HepG2 (cell line): ENCODE data around the gene HRH2. TPM values are rescaled to one million over a fixed set of nuclear protein-coding genes. Genes with fewer than 3 reads are reported as not detected.

Source experiments
- ATAC-seq: fragments of 200-7000 bp; cut with Tn5 transposase; 3 replicates; pipeline ENCODE4 v1.9.1; 2020; ENCODE audit warnings: mild to moderate bottlenecking, moderate library complexity
- BruUV-seq: library from RNA; stranded (reverse); fragments of 400-500 nt; replicated peaks from 2 replicates; lab custom pipeline; 2021; lab: Mats Ljungman, UMichigan
- CTCF ChIA-PET: fragments of 300-600 bp; formaldehyde crosslinking; extraction: SDS; loops from one replicate; lab custom pipeline; 2021; ENCODE audit warnings: low total read pairs, inconsistent platforms, low intra/inter-chr PET ratio; lab: Yijun Ruan, JAX
- POLR2A ChIA-PET: fragments of 350-600 bp; sonication (Branson Sonifier 250); formaldehyde crosslinking; loops from one replicate; lab custom pipeline; 2020; ENCODE audit warnings: antibody characterized with exemption, inconsistent platforms; lab: Yijun Ruan, JAX
- DNase-seq: peaks from one replicate; pipeline ENCODE4 v3.0.0-alpha.2; 2015; ENCODE audit warnings: low spot score
- FAIRE-seq: peaks from 3 replicates; lab custom pipeline; 2011; peaks lifted over from hg19 to GRCh38; lab: Jason Lieb, UNC
- H2AFZ ChIP-seq: one replicate; pipeline ENCODE4 v1.6.1; 2011; ENCODE audit warnings: low read length, inconsistent platforms
- H3K27ac ChIP-seq: fragments of 300-600 bp; 3 replicates; pipeline ENCODE4 v1.8.0; 2011; ENCODE audit warnings: mixed run types, mild to moderate bottlenecking, mixed read lengths, low read length, inconsistent platforms; ENCODE audit not compliant: insufficient read depth; ENCODE audit errors: extremely low read length
- H3K27me3 ChIP-seq, 2 experiments: fragments of 200-600 bp in 1 of 2; 2 replicates in 1 of 2; 3 replicates in 1 of 2; pipeline versions ENCODE4 v1.6.0 to v1.8.0; 2011; ENCODE audit warnings: low read length in 2 of 2, mild to moderate bottlenecking in 2 of 2, moderate library complexity in 2 of 2, inconsistent platforms in 1 of 2; ENCODE audit not compliant: insufficient read depth in 2 of 2, control insufficient read depth in 1 of 2
- H3K36me3 ChIP-seq, 2 experiments: fragments of 200-600 bp in 1 of 2; replicated peaks in 1 of 2; 2 replicates in 1 of 2; 3 replicates in 1 of 2; pipeline versions ENCODE4 v1.5.1 to v1.8.0; 2011; ENCODE audit warnings: low read length in 2 of 2, inconsistent platforms in 1 of 2; ENCODE audit not compliant: insufficient read depth in 2 of 2, control insufficient read depth in 1 of 2
- H3K4me1 ChIP-seq: 2 replicates; pipeline ENCODE4 v1.5.1; 2012; ENCODE audit warnings: low read length, inconsistent platforms; ENCODE audit not compliant: insufficient read depth
- H3K4me2 ChIP-seq: 2 replicates; pipeline ENCODE4 v1.6.0; 2011; ENCODE audit warnings: low read depth, low read length, inconsistent platforms
- H3K4me3 ChIP-seq, 3 experiments: fragments of 200-600 bp in 1 of 3; sonication (generic), shearing (Covaris generic) in 1 of 3; replicated peaks in 1 of 3; 2 replicates each; pipeline ENCODE4 v1.5.1; 2011 to 2016; ENCODE audit warnings: low read length in 3 of 3, inconsistent platforms in 2 of 3, low read depth in 2 of 3, mild to moderate bottlenecking in 2 of 3, control low read depth in 1 of 3, mixed read lengths in 1 of 3; ENCODE audit not compliant: insufficient read depth in 1 of 3
- H3K79me2 ChIP-seq: one replicate; pipeline ENCODE4 v1.6.1; 2011; ENCODE audit warnings: low read length, inconsistent platforms; ENCODE audit not compliant: insufficient read depth
- H3K9ac ChIP-seq: 2 replicates; pipeline ENCODE4 v1.6.0; 2011; ENCODE audit warnings: mild to moderate bottlenecking, low read depth, low read length, inconsistent platforms; ENCODE audit not compliant: insufficient read depth
- H3K9me3 ChIP-seq: 2 replicates; pipeline ENCODE4 v1.5.1; 2012; ENCODE audit warnings: mild to moderate bottlenecking, low read length
- H4K20me1 ChIP-seq: 2 replicates; pipeline ENCODE4 v1.6.0; 2011; ENCODE audit warnings: inconsistent platforms, mild to moderate bottlenecking, low read length, moderate library complexity; ENCODE audit not compliant: insufficient read depth
- CREB1 ChIP-seq, 2 experiments: fragments of 450-650 bp in 1 of 2; IDR thresholded peaks; 2 replicates each; pipeline ENCODE4 v1.6.1; 2016 to 2017; ENCODE audit warnings: control low read depth in 1 of 2, mild to moderate bottlenecking in 1 of 2, missing compliant biosample characterization in 1 of 2, missing genetic modification characterization in 1 of 2
- HBP1 ChIP-seq: IDR thresholded peaks from 2 replicates; pipeline ENCODE4 v1.6.1; 2016; ENCODE audit warnings: low read depth, control low read depth
- HNRNPUL1 ChIP-seq: fragments of 200-400 bp; formaldehyde crosslinking; IDR thresholded peaks from 2 replicates; pipeline ENCODE4 v1.6.1; 2017; ENCODE audit warnings: low read depth, mild to moderate bottlenecking, low read length, moderate library complexity
- POLR2AphosphoS2 ChIP-seq: IDR thresholded peaks from 2 replicates; pipeline ENCODE4 v1.6.1; 2011; ENCODE audit warnings: low read depth, low read length, improper control_type of control experiment
- THAP11 ChIP-seq: IDR thresholded peaks from 2 replicates; pipeline ENCODE4 v1.6.1; 2016; ENCODE audit warnings: missing biosample characterization, missing genetic modification reagents
- ZBED4 ChIP-seq: sonication (generic); formaldehyde crosslinking; IDR thresholded peaks from 2 replicates; pipeline ENCODE4 v1.4.0; 2020; ENCODE audit warnings: missing genetic modification reagents, borderline replicate concordance
- ZFP36L2 ChIP-seq: sonication (generic); formaldehyde crosslinking; IDR thresholded peaks from 2 replicates; pipeline ENCODE4 v1.4.0; 2020; ENCODE audit warnings: missing genetic modification reagents
- ZNF232 ChIP-seq: sonication (generic); formaldehyde crosslinking; IDR thresholded peaks from 2 replicates; pipeline ENCODE4 v1.4.0; 2020; ENCODE audit warnings: missing genetic modification reagents, borderline replicate concordance
- ZNF253 ChIP-seq: sonication (generic); formaldehyde crosslinking; IDR thresholded peaks from 2 replicates; pipeline ENCODE4 v1.8.0; 2022; ENCODE audit warnings: mild to moderate bottlenecking, missing genetic modification reagents, borderline replicate concordance
- ZNF468 ChIP-seq: sonication (generic); formaldehyde crosslinking; IDR thresholded peaks from 2 replicates; pipeline ENCODE4 v1.8.0; 2022; ENCODE audit warnings: mild to moderate bottlenecking, moderate library complexity, missing genetic modification reagents
- ZNF614 ChIP-seq: IDR thresholded peaks from 2 replicates; pipeline ENCODE4 v1.6.1; 2018; ENCODE audit warnings: missing biosample characterization, missing genetic modification reagents, inconsistent platforms, borderline replicate concordance
- WGBS: methylation state at CpG from one replicate; pipeline ENCODE4 v1.1.6; 2017; ENCODE audit warnings: low lambda C conversion rate; 5-methylcytosine and 5-hydroxymethylcytosine counted together
- in situ Hi-C: cut with HindIII; loops from 2 replicates; pipeline ENCODE4 v1.10.0; 2017; ENCODE audit warnings: low pct_unique_long_range_greater_than_20kb; ENCODE audit not compliant: extremely low pct_ligation_motif_present
- intact Hi-C: fragments of 100-400 bp; cut with micrococcal nuclease; formaldehyde crosslinking; loops from one replicate; pipeline ENCODE4 v1.10.0; 2022; ENCODE audit not compliant: unreplicated experiment
- polyA plus RNA-seq, 8 experiments: library from polyadenylated mRNA; depleted of rRNA in 3 of 8; stranded (reverse) in 7 of 8; unstranded in 1 of 8; fragments of >200 nt; fragmentation: Illumina TruSeq in 4 of 8; extraction: Trizol in 4 of 8; gene quantifications; 2 replicates each; pipeline versions ENCODE4 v1.2.1 to v1.2.3, GENCODE V29; 2011 to 2016; ENCODE audit warnings: low read depth in 4 of 8, missing spikeins in 1 of 8, mixed read lengths in 1 of 8; ENCODE audit not compliant: insufficient read depth in 1 of 8
- total RNA-seq, 5 experiments: library from RNA; depleted of rRNA; stranded (reverse); fragments of >200 nt; fragmentation: Illumina TruSeq; extraction: Trizol; gene quantifications; 2 replicates each; pipeline ENCODE4 v1.2.3, GENCODE V29; 2016; ENCODE audit warnings: low read depth in 1 of 5

Gene HRH2
- total and polyA plus RNA-seq, 2 of the 13 experiments (the other 11 are each of a cell fraction or from before 2014, with no cell fraction given) = not detected

GRCh38 chr5:175692996-175693710, 35.3 kb downstream of the HRH2 start:
- Histone ChIP-seq H4K20me1 (no peaks in the 10 kb centered on the region), H3K4me1 (peaks cover 25% of the 10 kb centered on the region), H3K4me3 (no peak overlapping the region), H3K9ac (no peak overlapping the region), H3K27ac (no peak overlapping the region), H3K27me3 (peaks cover 1 to 8% of the 10 kb centered on the region in 2 experiments; a peak in 1 of 5 replicates), H2AFZ (no peak overlapping the region), H3K4me2 (no peak overlapping the region), H3K36me3 (no peaks in the 10 kb centered on the region), H3K79me2 (no peaks in the 10 kb centered on the region), H3K9me3 (no peaks in the 10 kb centered on the region)
- no peak for DNase-seq
- in situ Hi-C loops = no loop called here
- no TSS peak for BruUV-seq
- ATAC-seq = no peak
- ChIA-PET POLR2A (no interaction called here), CTCF (no interaction called here)
- no peak for TF ChIP-seq HNRNPUL1
- no peak for TF ChIP-seq ZFP36L2 (CRISPR knock-in tag)
- TF ChIP-seq CREB1 (IDR thresholded peaks at IDR 0.05) = no peak
- TF ChIP-seq CREB1 (CRISPR knock-in tag; IDR thresholded peaks at IDR 0.05) = no peak
- TF ChIP-seq ZNF253 (CRISPR knock-in tag) = no peak
- TF ChIP-seq ZBED4 (CRISPR knock-in tag) = no peak
- no peak for TF ChIP-seq POLR2AphosphoS2
- TF ChIP-seq THAP11 (CRISPR knock-in tag) = no peak
- TF ChIP-seq ZNF468 (CRISPR knock-in tag) = no peak
- TF ChIP-seq HBP1 (CRISPR knock-in tag) = no peak
- no peak for TF ChIP-seq ZNF614 (CRISPR knock-in tag)
- no peak for TF ChIP-seq ZNF232 (CRISPR knock-in tag)
- WGBS = 69% methylated on average over 5 of the region's 12 CpGs
- FAIRE-seq = no peak
- intact Hi-C loops = no loop called here
